H1 (cell line): ENCODE results near the gene PDE1A. TPM values are rescaled to one million over a fixed set of nuclear protein-coding genes. Genes with fewer than 3 reads are reported as not detected.
A peak's percentile ranks its signal among the peaks of the same experiment; 100 is the strongest.

ENCODE experiments used
- CTCF ChIA-PET: fragments of 300-600 bp; sonication (Branson Sonifier 250); formaldehyde crosslinking; loops from one replicate; lab custom pipeline; 2021; ENCODE audit not compliant: partially characterized antibody; lab: Charles Lee
- POLR2A ChIA-PET: fragments of 300-600 bp; sonication (Branson Sonifier 250); formaldehyde crosslinking; loops from one replicate; lab custom pipeline; 2021; ENCODE audit warnings: inconsistent platforms; ENCODE audit not compliant: partially characterized antibody; lab: Charles Lee
- DNase-seq, 2 experiments: peaks; one replicate each; pipeline versions ENCODE4 v3.0.0 to v3.0.0-alpha.2; 2010 to 2022; ENCODE audit warnings: low spot score in 2 of 2, low read depth in 1 of 2, mixed read lengths in 1 of 2
- FAIRE-seq: peaks from 2 replicates; lab custom pipeline; 2011; peaks lifted over from hg19 to GRCh38; lab: Jason Lieb, UNC
- H2AFZ ChIP-seq: 2 replicates; pipeline ENCODE4 v1.8.1; 2012; ENCODE audit warnings: low read length, inconsistent platforms
- H2AK5ac ChIP-seq: 2 replicates; pipeline ENCODE4 v1.6.1; 2013; ENCODE audit warnings: low read depth, low read length
- H2BK120ac ChIP-seq: replicated peaks from 2 replicates; pipeline ENCODE3; 2013; ENCODE audit warnings: low read depth, low read length, inconsistent platforms
- H2BK12ac ChIP-seq: 2 replicates; pipeline ENCODE4 v1.6.1; 2013; ENCODE audit warnings: low read depth, low read length
- H2BK15ac ChIP-seq: 2 replicates; pipeline ENCODE4 v1.6.1; 2013; ENCODE audit warnings: low read length
- H2BK20ac ChIP-seq: 2 replicates; pipeline ENCODE4 v1.6.1; 2013; ENCODE audit warnings: low read length
- H2BK5ac ChIP-seq: 2 replicates; pipeline ENCODE4 v1.6.1; 2013; ENCODE audit warnings: low read depth, low read length
- H3K14ac ChIP-seq: 2 replicates; pipeline ENCODE4 v1.6.1; 2013; ENCODE audit warnings: inconsistent platforms; ENCODE audit not compliant: insufficient read length
- H3K18ac ChIP-seq: 2 replicates; pipeline ENCODE4 v1.6.1; 2013; ENCODE audit warnings: low read length; ENCODE audit errors: extremely low read depth
- H3K23ac ChIP-seq: 2 replicates; pipeline ENCODE4 v1.6.1; 2013; ENCODE audit warnings: inconsistent platforms; ENCODE audit not compliant: insufficient read length
- H3K23me2 ChIP-seq: 2 replicates; pipeline ENCODE4 v1.6.1; 2013; ENCODE audit warnings: low read depth, low read length
- H3K27ac ChIP-seq: 2 replicates; pipeline ENCODE4 v1.6.1; 2011; ENCODE audit warnings: low read depth, low read length, inconsistent platforms
- H3K27me3 ChIP-seq, 4 experiments: replicated peaks in 1 of 4; 1 replicate in 1 of 4; 2 replicates in 3 of 4; pipeline versions ENCODE4 v1.6.1 to v1.8.1; 2011 to 2013; ENCODE audit warnings: low read length in 3 of 4, mild to moderate bottlenecking in 3 of 4, inconsistent platforms in 2 of 4, mixed read lengths in 2 of 4, moderate library complexity in 1 of 4; ENCODE audit not compliant: control insufficient read depth in 3 of 4, insufficient read depth in 3 of 4; ENCODE audit errors: extremely low read depth in 1 of 4
- H3K36me3 ChIP-seq, 4 experiments: 2 replicates each; pipeline versions ENCODE4 v1.6.1 to v1.8.1; 2011 to 2013; ENCODE audit warnings: mild to moderate bottlenecking in 4 of 4, low read length in 3 of 4, moderate library complexity in 2 of 4, control low read depth in 1 of 4, inconsistent platforms in 1 of 4; ENCODE audit not compliant: insufficient read depth in 4 of 4, control insufficient read depth in 2 of 4
- H3K4ac ChIP-seq: replicated peaks from 2 replicates; pipeline ENCODE3; 2013; ENCODE audit warnings: low read length, low read depth, mixed read lengths, inconsistent platforms; ENCODE audit not compliant: insufficient read length
- H3K4me1 ChIP-seq, 4 experiments: replicated peaks in 1 of 4; 1 replicate in 1 of 4; 2 replicates in 3 of 4; pipeline versions ENCODE4 v1.6.1 to v1.8.1; 2011 to 2013; ENCODE audit warnings: low read length in 3 of 4, inconsistent platforms in 2 of 4, mixed read lengths in 1 of 4; ENCODE audit not compliant: insufficient read depth in 4 of 4, control insufficient read depth in 3 of 4
- H3K4me2 ChIP-seq, 2 experiments: 2 replicates each; pipeline versions ENCODE4 v1.6.1 to v1.8.1; 2011 to 2013; ENCODE audit warnings: low read depth in 2 of 2, low read length in 2 of 2, control low read depth in 1 of 2, inconsistent platforms in 1 of 2, mild to moderate bottlenecking in 1 of 2; ENCODE audit not compliant: insufficient read depth in 1 of 2
- H3K4me3 ChIP-seq, 4 experiments: fragments of 200-600, 300-600 bp in 1 of 4; sonication (generic), shearing (Covaris generic), sonication (Bioruptor Twin) in 1 of 4; 2 replicates each; pipeline versions ENCODE4 v1.5.1 to v1.8.1; 2011 to 2016; ENCODE audit warnings: low read length in 4 of 4, low read depth in 3 of 4, control low read depth in 2 of 4, inconsistent platforms in 2 of 4, mild to moderate bottlenecking in 2 of 4, mixed read lengths in 1 of 4, moderate library complexity in 1 of 4; ENCODE audit not compliant: insufficient read depth in 2 of 4; ENCODE audit errors: extremely low read depth in 1 of 4
- H3K56ac ChIP-seq: replicated peaks from 2 replicates; pipeline ENCODE3; 2013; ENCODE audit warnings: low read depth, mild to moderate bottlenecking, mixed read lengths, low read length, inconsistent platforms; ENCODE audit not compliant: insufficient read length
- H3K79me1 ChIP-seq: 2 replicates; pipeline ENCODE4 v1.6.1; 2013; ENCODE audit warnings: low read depth, low read length, control low read depth
- H3K79me2 ChIP-seq, 2 experiments: 2 replicates each; pipeline versions ENCODE4 v1.6.1 to v1.8.1; 2012 to 2013; ENCODE audit warnings: low read length in 2 of 2, mild to moderate bottlenecking in 2 of 2, inconsistent platforms in 1 of 2; ENCODE audit not compliant: insufficient read depth in 2 of 2, control insufficient read depth in 1 of 2
- H3K9ac ChIP-seq, 4 experiments: replicated peaks in 1 of 4; 1 replicate in 1 of 4; 2 replicates in 3 of 4; pipeline versions ENCODE4 v1.6.1 to v1.8.1; 2011 to 2013; ENCODE audit warnings: low read depth in 3 of 4, low read length in 3 of 4, control low read depth in 2 of 4, mild to moderate bottlenecking in 2 of 4, moderate library complexity in 2 of 4, inconsistent platforms in 1 of 4; ENCODE audit errors: extremely low read depth in 1 of 4
- H3K9me3 ChIP-seq, 2 experiments: 2 replicates each; pipeline versions ENCODE4 v1.6.1 to v1.8.1; 2012 to 2013; ENCODE audit warnings: mild to moderate bottlenecking in 2 of 2, moderate library complexity in 2 of 2, control low read depth in 1 of 2, inconsistent platforms in 1 of 2, low read depth in 1 of 2, low read length in 1 of 2, mixed read lengths in 1 of 2; ENCODE audit not compliant: insufficient read depth in 2 of 2
- H4K20me1 ChIP-seq, 2 experiments: replicated peaks in 1 of 2; 2 replicates each; pipeline versions ENCODE3 to v1.8.1; 2011 to 2013; ENCODE audit warnings: inconsistent platforms in 2 of 2, low read length in 2 of 2, mild to moderate bottlenecking in 1 of 2; ENCODE audit not compliant: insufficient read depth in 2 of 2, control insufficient read depth in 1 of 2
- H4K5ac ChIP-seq: 2 replicates; pipeline ENCODE4 v1.6.1; 2013; ENCODE audit warnings: low read length, low read depth, mixed read lengths, inconsistent platforms; ENCODE audit not compliant: insufficient read length
- H4K8ac ChIP-seq: 2 replicates; pipeline ENCODE4 v1.8.0; 2013; ENCODE audit warnings: mild to moderate bottlenecking, moderate library complexity, low read length, inconsistent platforms; ENCODE audit not compliant: insufficient read depth; ENCODE audit errors: extremely low read depth
- H4K91ac ChIP-seq: replicated peaks from 2 replicates; pipeline ENCODE3; 2013; ENCODE audit warnings: low read length, mixed read lengths, inconsistent platforms; ENCODE audit not compliant: insufficient read length
- ASH2L ChIP-seq: fragments of 200-600, 300-600 bp; sonication (generic); IDR thresholded peaks from one replicate; pipeline ENCODE4 v1.7.1; 2017; ENCODE audit warnings: low read length
- BRCA1 ChIP-seq: IDR thresholded peaks from 2 replicates; pipeline ENCODE4 v1.6.1; 2012; ENCODE audit warnings: low read depth, low read length, improper control_type of control experiment
- WGBS, 2 experiments: shearing (Covaris generic) in 1 of 2; methylation state at CpG; one replicate each; pipeline versions ENCODE4 v1.1.6 to v1.1.7; 2013 to 2015; ENCODE audit warnings: low lambda C conversion rate in 2 of 2, mixed read lengths in 2 of 2, inconsistent platforms in 1 of 2, low coverage in 1 of 2, missing lambda C conversion rate in 1 of 2; ENCODE audit not compliant: insufficient replicate concordance in 2 of 2, insufficient coverage in 1 of 2, insufficient read length in 1 of 2; ENCODE audit errors: extremely low coverage in 1 of 2, missing lambda C conversion rate in 1 of 2; 5-methylcytosine and 5-hydroxymethylcytosine counted together
- polyA plus RNA-seq, 7 experiments: library from polyadenylated mRNA; depleted of rRNA in 3 of 7; stranded (reverse) in 5 of 7; unstranded in 2 of 7; fragments of >200 nt in 5 of 7; fragments of 200-250 nt in 2 of 7; gene quantifications; 1 replicate in 5 of 7; 2 replicates in 1 of 7; 4 replicates in 1 of 7; pipeline versions ENCODE4 v1.2.1 to v1.2.3, GENCODE V29; 2011 to 2013; ENCODE audit warnings: missing spikeins in 2 of 7, mixed read lengths in 2 of 7
- total RNA-seq: library from RNA; stranded (reverse); fragmentation: NEBNext Ultra II Directional; extraction: Animal tissue kit (Norgen Biotek cat#: 25700); gene quantifications from 2 replicates; pipeline ENCODE4 v1.2.1, GENCODE V29; 2021

Gene PDE1A
- total and polyA plus RNA-seq, 2 of the 8 experiments (the other 6 are each of a cell fraction or from before 2014, with no cell fraction given): 0.34 TPM; not detected in 1

DNA sequence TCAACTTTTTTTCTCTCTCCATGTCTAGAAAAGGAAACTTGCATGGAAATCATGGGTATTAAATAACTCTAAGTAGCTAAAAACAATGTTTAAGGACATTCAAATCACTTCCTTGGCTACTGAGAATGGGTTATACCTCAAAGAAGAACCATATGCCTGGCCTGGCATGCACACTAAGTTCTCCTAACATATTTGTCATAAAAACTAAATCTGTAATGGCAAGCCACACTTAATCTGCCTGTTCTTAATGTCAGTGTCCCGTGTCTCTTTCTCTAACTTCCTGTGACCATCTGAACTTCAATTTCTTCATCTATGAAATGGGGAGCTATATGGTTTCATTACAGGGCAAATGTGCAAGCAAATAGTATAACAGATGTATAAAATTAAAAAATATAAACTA is 11.1 kb downstream of the PDE1A start:
- CTCF ChIA-PET: interaction anchor here (1.0 kb wide), 1 partner anchor 11 kb away, joined by 3 read pairs; no protein-coding TSS in a partner anchor
- H3K9ac ChIP-seq: peak overlapping the region in 1 of 4 experiments; percentile 34; a peak in 1 of 7 replicates
- H3K4me1 ChIP-seq: no peaks in the 10 kb centered on the region
- H3K9me3 ChIP-seq: no peaks in the 10 kb centered on the region
- WGBS, 2 experiments: 86% methylated on average over 1 of the region's 1 CpG; no CpG with 5 or more reads in 1 of the 2 experiments
- no peak overlapping the region for H2BK5ac ChIP-seq
- H2AK5ac ChIP-seq: no peak overlapping the region
- no peak for TF ChIP-seq BRCA1
- TF ChIP-seq ASH2L: no peak
- FAIRE-seq: no peak
- no peak overlapping the region for H2BK120ac ChIP-seq
- no peak overlapping the region for H2AFZ ChIP-seq
- no peaks in the 10 kb centered on the region for H3K79me1 ChIP-seq
- H3K4ac ChIP-seq: no peak overlapping the region
- no peak overlapping the region for H3K56ac ChIP-seq
- no peak overlapping the region for H2BK20ac ChIP-seq
- H4K20me1 ChIP-seq: no peaks in the 10 kb centered on the region
- H3K27me3 ChIP-seq: no peaks in the 10 kb centered on the region
- no peak for DNase-seq
- H4K91ac ChIP-seq: no peak overlapping the region
- H3K14ac ChIP-seq: no peak overlapping the region
- H3K18ac ChIP-seq: no peak overlapping the region
- no peak overlapping the region for H3K4me2 ChIP-seq
- H3K23ac ChIP-seq: no peak overlapping the region
- H3K36me3 ChIP-seq: no peaks in the 10 kb centered on the region
- H3K27ac ChIP-seq: no peak overlapping the region
- H2BK15ac ChIP-seq: no peak overlapping the region
- no peak overlapping the region for H3K4me3 ChIP-seq
- H2BK12ac ChIP-seq: no peak overlapping the region
- no peaks in the 10 kb centered on the region for H3K23me2 ChIP-seq
- H3K79me2 ChIP-seq: no peaks in the 10 kb centered on the region
- H4K5ac ChIP-seq: no peak overlapping the region
- H4K8ac ChIP-seq: no peak overlapping the region
- POLR2A ChIA-PET: no interaction called here
